ENCODE measurements around the gene APOL1. TPM values are rescaled to one million over a fixed set of nuclear protein-coding genes. Genes with fewer than 3 reads are reported as not detected.
"Not testable (repeated sequence)": the region's sequence is repeated elsewhere in the genome, so short reads cannot be mapped to it uniquely, and the experiment has no call there.

The APOL1 gene
- total and polyA plus RNA-seq, 10 of the 15 experiments (the other 5 are each of a cell fraction or from before 2014, with no cell fraction given): 9.0 to 42.0 (median 17.6) TPM

- no peak overlapping the region for H3K4me3 ChIP-seq
- H3K4me2 ChIP-seq (ENCODE audit: control insufficient read depth, insufficient read depth): no peak overlapping the region
- FAIRE-seq (no peak), ATAC-seq (no peak), DNase-seq (ENCODE audit: low read depth, low spot score) (no peak)
- no peaks in the 10 kb centered on the region for H3K9me3 ChIP-seq (replicated peaks; ENCODE audit: control insufficient read depth, insufficient read depth, low read length)
- no peak overlapping the region for H3K9ac ChIP-seq (ENCODE audit: control insufficient read depth, insufficient read depth, low read length)
- no peaks in the 10 kb centered on the region for H3K27me3 ChIP-seq (replicated peaks in 1 of 2; ENCODE audit: control insufficient read depth in 2 of 2, insufficient read depth in 2 of 2, low read length in 1 of 2)
- H3K4me1 ChIP-seq (ENCODE audit: control insufficient read depth, insufficient read depth, low read length): peaks cover 23% of the 10 kb centered on the region
- no peak overlapping the region for H3K27ac ChIP-seq (ENCODE audit: control insufficient read depth, insufficient read depth)
- ChIA-PET POLR2A (no interaction called here), RAD21 (ENCODE audit: unreplicated experiment) (interaction anchor here (12.0 kb wide), 1 partner anchor 21 kb away, joined by 100 read pairs; the partner anchor contains the start of gene APOL2), CTCF (interaction anchor here (0.8 to 13.2 kb wide), 5 partner anchors 14 to 67 kb away, joined by 3 to 153 read pairs (median 4); partner anchors contain the start of gene APOL2), SMC1A (ENCODE audit: uncharacterized antibody, unreplicated experiment) (interaction anchor here (0.8 to 3.8 kb wide), 4 partner anchors 9 to 21 kb away, joined by 3 to 33 read pairs (median 4); partner anchors contain the start of gene APOL2)
- no peak for TF ChIP-seq EGR1 (IDR thresholded peaks at IDR 0.05; ENCODE audit: borderline replicate concordance in 1 of 2, low read depth in 2 of 2, low read length in 2 of 2)
- peaks cover 3% of the 10 kb centered on the region for H3K79me2 ChIP-seq (ENCODE audit: control insufficient read depth, insufficient read depth, low read length)
- in situ Hi-C loops (cut with MboI): no loop called here
- H3K36me3 ChIP-seq (ENCODE audit: control insufficient read depth in 2 of 2, insufficient read depth in 2 of 2, low read length in 1 of 2): peaks cover 2 to 20% of the 10 kb centered on the region in 2 experiments; a peak in 3 of 4 replicates
- H4K20me1 ChIP-seq (ENCODE audit: control insufficient read depth, insufficient read depth): no peaks in the 10 kb centered on the region
- intact Hi-C loops (cut with micrococcal nuclease; ENCODE audit: unreplicated experiment): no loop called here
- WGBS (ENCODE audit: insufficient coverage, insufficient replicate concordance, low lambda C conversion rate, missing lambda C conversion rate): 86% methylated on average over 14 of the region's 14 CpGs
- H2AFZ ChIP-seq (ENCODE audit: control insufficient read depth, low read depth, low read length): no peak overlapping the region
- no TSS peak for BruUV-seq (replicated peaks)
Measured at GRCh38 chr22:36259615-36260300, 6.8 kb downstream of the APOL1 start.

GRCh38 chr22:36261675-36262074 lies 8.7 kb downstream of the APOL1 start:
- H3K9ac ChIP-seq (ENCODE audit: control insufficient read depth, insufficient read depth, low read length); BruUV-seq (replicated peaks); H3K9me3 ChIP-seq (replicated peaks; ENCODE audit: control insufficient read depth, insufficient read depth, low read length); intact Hi-C loops (cut with micrococcal nuclease; ENCODE audit: unreplicated experiment); H3K4me3 ChIP-seq; in situ Hi-C loops (cut with MboI); H3K4me2 ChIP-seq (ENCODE audit: control insufficient read depth, insufficient read depth); H3K27me3 ChIP-seq (replicated peaks in 1 of 2; ENCODE audit: control insufficient read depth in 2 of 2, insufficient read depth in 2 of 2, low read length in 1 of 2); H3K79me2 ChIP-seq (ENCODE audit: control insufficient read depth, insufficient read depth, low read length); ATAC-seq; H2AFZ ChIP-seq (ENCODE audit: control insufficient read depth, low read depth, low read length); H4K20me1 ChIP-seq (ENCODE audit: control insufficient read depth, insufficient read depth); H3K27ac ChIP-seq (ENCODE audit: control insufficient read depth, insufficient read depth); DNase-seq (ENCODE audit: low read depth, low spot score): not testable (repeated sequence)
- peak; percentile 52 for FAIRE-seq
- SMC1A ChIA-PET (ENCODE audit: uncharacterized antibody, unreplicated experiment): interaction anchor here (0.8 to 3.8 kb wide), 3 partner anchors 9 to 67 kb away, joined by 3 to 33 read pairs (median 4); partner anchors contain the start of genes APOL1 and APOL2
- H3K4me1 ChIP-seq (ENCODE audit: control insufficient read depth, insufficient read depth, low read length): peaks cover 20% of the 10 kb centered on the region
- POLR2A ChIA-PET: interaction anchor here (0.5 kb wide), 1 partner anchor 221 kb away, joined by 3 read pairs; no protein-coding TSS in a partner anchor
- WGBS (ENCODE audit: insufficient coverage, insufficient replicate concordance, low lambda C conversion rate, missing lambda C conversion rate): 93% methylated on average over 6 of the region's 6 CpGs
- peaks cover 5 to 24% of the 10 kb centered on the region in 2 experiments for H3K36me3 ChIP-seq (ENCODE audit: control insufficient read depth in 2 of 2, insufficient read depth in 2 of 2, low read length in 1 of 2)
- CTCF ChIA-PET: interaction anchor here (0.7 to 2.3 kb wide), 5 partner anchors 9 to 64 kb away, joined by 3 to 13 read pairs (median 3); partner anchors contain the start of genes APOL1 and APOL2
- RAD21 ChIA-PET (ENCODE audit: unreplicated experiment): interaction anchor here (0.5 kb wide), 1 partner anchor 49 kb away, joined by 3 read pairs; no protein-coding TSS in a partner anchor

- intact Hi-C loops (cut with micrococcal nuclease; ENCODE audit: unreplicated experiment); H4K20me1 ChIP-seq (ENCODE audit: control insufficient read depth, insufficient read depth); BruUV-seq (replicated peaks); H3K27me3 ChIP-seq (replicated peaks in 1 of 2; ENCODE audit: control insufficient read depth in 2 of 2, insufficient read depth in 2 of 2, low read length in 1 of 2); DNase-seq (ENCODE audit: low read depth, low spot score); H3K4me2 ChIP-seq (ENCODE audit: control insufficient read depth, insufficient read depth); in situ Hi-C loops (cut with MboI); POLR2A ChIA-PET; RAD21 ChIA-PET (ENCODE audit: unreplicated experiment); H2AFZ ChIP-seq (ENCODE audit: control insufficient read depth, low read depth, low read length); H3K9ac ChIP-seq (ENCODE audit: control insufficient read depth, insufficient read depth, low read length); H3K79me2 ChIP-seq (ENCODE audit: control insufficient read depth, insufficient read depth, low read length); H3K27ac ChIP-seq (ENCODE audit: control insufficient read depth, insufficient read depth); H3K9me3 ChIP-seq (replicated peaks; ENCODE audit: control insufficient read depth, insufficient read depth, low read length); SMC1A ChIA-PET (ENCODE audit: uncharacterized antibody, unreplicated experiment); H3K4me3 ChIP-seq; ATAC-seq: not testable (repeated sequence)
- WGBS (ENCODE audit: insufficient coverage, insufficient replicate concordance, low lambda C conversion rate, missing lambda C conversion rate): 97% methylated on average over 3 of the region's 3 CpGs
- H3K36me3 ChIP-seq (ENCODE audit: control insufficient read depth in 2 of 2, insufficient read depth in 2 of 2, low read length in 1 of 2): peaks cover 6 to 20% of the 10 kb centered on the region in 2 experiments
- peak; percentile 76 for FAIRE-seq
- peaks cover 16% of the 10 kb centered on the region for H3K4me1 ChIP-seq (ENCODE audit: control insufficient read depth, insufficient read depth, low read length)
- CTCF ChIA-PET: interaction anchor here (0.9 to 2.3 kb wide), 2 partner anchors 15 to 23 kb away, joined by 3 to 13 read pairs; partner anchors contain the start of gene APOL2
Measured at GRCh38 chr22:36262307-36262706, 9.4 kb downstream of the APOL1 start.
